Measurements from ENCODE around the gene CUBN. TPM values are rescaled to one million over a fixed set of nuclear protein-coding genes. Genes with fewer than 3 reads are reported as not detected.
"Not testable (repeated sequence)": the region's sequence is repeated elsewhere in the genome, so short reads cannot be mapped to it uniquely, and the experiment has no call there.

CUBN gene
- total RNA-seq, 1 donor from 2014 or later, result 1.5 TPM

GRCh38 chr10:17019696-17020095 is 109.9 kb downstream of the CUBN start:
- no peak for TF ChIP-seq CTCF (IDR thresholded peaks at IDR 0.05; ENCODE audit: unreplicated experiment)
- H3K9me3 Mint-ChIP-seq (ENCODE audit: low read depth), result peaks cover 11% of the 10 kb centered on the region
- DNase-seq (ENCODE audit: low spot score, unreplicated experiment), result no peak
- no peak overlapping the region for H3K4me3 Mint-ChIP-seq (ENCODE audit: low read depth)
- H3K36me3 Mint-ChIP-seq (ENCODE audit: insufficient read depth), result peaks cover 6% of the 10 kb centered on the region
- no peak overlapping the region for H3K27ac Mint-ChIP-seq
- peaks cover 17% of the 10 kb centered on the region for H3K4me1 Mint-ChIP-seq (ENCODE audit: low read depth)
- H3K27me3 Mint-ChIP-seq, result no peaks in the 10 kb centered on the region

GRCh38 chr10:17013131-17013983 is 116.3 kb downstream of the CUBN start:
- H3K9me3 Mint-ChIP-seq (ENCODE audit: low read depth); H3K4me3 Mint-ChIP-seq (ENCODE audit: low read depth); H3K27ac Mint-ChIP-seq; H3K36me3 Mint-ChIP-seq (ENCODE audit: insufficient read depth); H3K27me3 Mint-ChIP-seq; H3K4me1 Mint-ChIP-seq (ENCODE audit: low read depth); DNase-seq (ENCODE audit: low spot score, unreplicated experiment): not testable (repeated sequence)

- not testable (repeated sequence) for H3K27ac Mint-ChIP-seq
Measured at GRCh38 chr10:17012731-17013130, 116.9 kb downstream of the CUBN start.

GRCh38 chr10:17010363-17011145 is 119.1 kb downstream of the CUBN start:
- peaks cover 2% of the 10 kb centered on the region for H3K4me1 Mint-ChIP-seq (ENCODE audit: low read depth)
- no peak for TF ChIP-seq CTCF (IDR thresholded peaks at IDR 0.05; ENCODE audit: unreplicated experiment)
- H3K9me3 Mint-ChIP-seq (ENCODE audit: low read depth), result no peaks in the 10 kb centered on the region
- H3K4me3 Mint-ChIP-seq (ENCODE audit: low read depth), result no peak overlapping the region
- no peak overlapping the region for H3K27ac Mint-ChIP-seq
- no peaks in the 10 kb centered on the region for H3K27me3 Mint-ChIP-seq
- H3K36me3 Mint-ChIP-seq (ENCODE audit: insufficient read depth), result peaks cover 2% of the 10 kb centered on the region
- no peak for DNase-seq (ENCODE audit: low spot score, unreplicated experiment)

More at GRCh38 chr10:17012731-17013130, 116.9 kb downstream of the CUBN start:
- not testable (repeated sequence) for H3K4me3 Mint-ChIP-seq (ENCODE audit: low read depth); H3K36me3 Mint-ChIP-seq (ENCODE audit: insufficient read depth); H3K4me1 Mint-ChIP-seq (ENCODE audit: low read depth); H3K27me3 Mint-ChIP-seq; DNase-seq (ENCODE audit: low spot score, unreplicated experiment); H3K9me3 Mint-ChIP-seq (ENCODE audit: low read depth)

- Mint-ChIP-seq H3K36me3 (ENCODE audit: insufficient read depth) (peaks cover 2% of the 10 kb centered on the region), H3K9me3 (ENCODE audit: low read depth) (no peaks in the 10 kb centered on the region), H3K27ac (no peak overlapping the region), H3K4me1 (ENCODE audit: low read depth) (peaks cover 2% of the 10 kb centered on the region), H3K27me3 (no peaks in the 10 kb centered on the region), H3K4me3 (ENCODE audit: low read depth) (no peak overlapping the region)
- DNase-seq (ENCODE audit: low spot score, unreplicated experiment), result no peak
- TF ChIP-seq CTCF (IDR thresholded peaks at IDR 0.05; ENCODE audit: unreplicated experiment), result no peak
Measured at GRCh38 chr10:17009212-17009700, 120.4 kb downstream of the CUBN start.

- Mint-ChIP-seq H3K9me3 (ENCODE audit: low read depth) (no peaks in the 10 kb centered on the region), H3K27me3 (no peaks in the 10 kb centered on the region), H3K4me3 (ENCODE audit: low read depth) (no peak overlapping the region), H3K36me3 (ENCODE audit: insufficient read depth) (peaks cover 2% of the 10 kb centered on the region), H3K27ac (no peak overlapping the region), H3K4me1 (ENCODE audit: low read depth) (peaks cover 2% of the 10 kb centered on the region)
- no peak for DNase-seq (ENCODE audit: low spot score, unreplicated experiment)
- no peak for TF ChIP-seq CTCF (IDR thresholded peaks at IDR 0.05; ENCODE audit: unreplicated experiment)
Measured at GRCh38 chr10:17007418-17007770, 122.2 kb downstream of the CUBN start.
